Measurements from ENCODE around the gene WDR5B.
"Not testable (repeated sequence)": the region's sequence is repeated elsewhere in the genome, so short reads cannot be mapped to it uniquely, and the experiment has no call there.

WDR5B gene

GRCh38 chr3:122415762-122416654 lies at the start of gene WDR5B:
WDR5B (minus strand) TSS chr3:122416062; CDS start chr3:122415528, 534 bp downstream.
- DNase-seq = no peak

GRCh38 chr3:122464659-122465058 lies 48.8 kb upstream of the WDR5B start:
- DNase-seq = no peak

- no peak for DNase-seq
Observed at GRCh38 chr3:122462406-122462805, 46.5 kb upstream of the WDR5B start.

- DNase-seq = no peak
Observed at GRCh38 chr3:122461806-122462205, 45.9 kb upstream of the WDR5B start.

- DNase-seq = no peak
Observed at GRCh38 chr3:122458992-122459391, 43.1 kb upstream of the WDR5B start.

GRCh38 chr3:122457706-122458105 lies 41.8 kb upstream of the WDR5B start:
- DNase-seq = no peak

- no peak for DNase-seq
Observed at GRCh38 chr3:122456074-122456473, 40.2 kb upstream of the WDR5B start.

- DNase-seq = no peak
Observed at GRCh38 chr3:122451371-122451770, 35.5 kb upstream of the WDR5B start.

GRCh38 chr3:122448218-122448617 lies 32.4 kb upstream of the WDR5B start:
- not testable (repeated sequence) for DNase-seq

- DNase-seq = not testable (repeated sequence)
Observed at GRCh38 chr3:122444491-122444887, 28.6 kb upstream of the WDR5B start.

GRCh38 chr3:122443762-122444490 lies 28.1 kb upstream of the WDR5B start:
- DNase-seq = not testable (repeated sequence)

- DNase-seq = no peak
Observed at GRCh38 chr3:122443090-122443489, 27.2 kb upstream of the WDR5B start.

GRCh38 chr3:122435950-122436349 lies 20.1 kb upstream of the WDR5B start:
- no peak for DNase-seq

GRCh38 chr3:122430371-122430770 lies 14.5 kb upstream of the WDR5B start:
- no peak for DNase-seq

- DNase-seq = no peak
Observed at GRCh38 chr3:122427857-122428471, 12.1 kb upstream of the WDR5B start.

- no peak for DNase-seq
Observed at GRCh38 chr3:122421836-122422235, 6.0 kb upstream of the WDR5B start.

- DNase-seq = no peak
Observed at GRCh38 chr3:122421101-122421500, 5.2 kb upstream of the WDR5B start.

GRCh38 chr3:122416966-122417365 lies 1.1 kb upstream of the WDR5B start:
- no peak for DNase-seq

- DNase-seq = no peak
Observed at GRCh38 chr3:122415104-122415744, 638 bp downstream of the WDR5B start.

GRCh38 chr3:122414391-122414790 lies 1.5 kb downstream of the WDR5B start:
- DNase-seq = no peak

- DNase-seq = no peak
Observed at GRCh38 chr3:122410639-122411038, 5.2 kb downstream of the WDR5B start.

GRCh38 chr3:122410111-122410510 lies 5.8 kb downstream of the WDR5B start:
- DNase-seq = no peak

- DNase-seq = no peak
Observed at GRCh38 chr3:122409446-122409845, 6.4 kb downstream of the WDR5B start.

Data from activated CD4-positive, CD25-positive, alpha-beta regulatory T cell (primary cell).